SK-N-MC (cell line): ENCODE data around the gene LIN52.

Source experiments
- EZH2 ChIP-seq: fragments of 200-600 bp; sonication (generic); IDR thresholded peaks from one replicate; pipeline ENCODE4 v1.6.1; 2017; ENCODE audit warnings: antibody characterized with exemption
- FOXP2 ChIP-seq: optimal IDR thresholded peaks from 2 replicates; pipeline ENCODE3; 2011; ENCODE audit warnings: mild to moderate bottlenecking, moderate library complexity; ENCODE audit not compliant: insufficient read depth; ENCODE audit errors: extremely low read length, control extremely low read depth
- POLR2AphosphoS5 ChIP-seq: IDR thresholded peaks from 2 replicates; pipeline ENCODE4 v1.6.1; 2012; ENCODE audit warnings: mild to moderate bottlenecking, low read depth, low read length, borderline replicate concordance

DNA sequence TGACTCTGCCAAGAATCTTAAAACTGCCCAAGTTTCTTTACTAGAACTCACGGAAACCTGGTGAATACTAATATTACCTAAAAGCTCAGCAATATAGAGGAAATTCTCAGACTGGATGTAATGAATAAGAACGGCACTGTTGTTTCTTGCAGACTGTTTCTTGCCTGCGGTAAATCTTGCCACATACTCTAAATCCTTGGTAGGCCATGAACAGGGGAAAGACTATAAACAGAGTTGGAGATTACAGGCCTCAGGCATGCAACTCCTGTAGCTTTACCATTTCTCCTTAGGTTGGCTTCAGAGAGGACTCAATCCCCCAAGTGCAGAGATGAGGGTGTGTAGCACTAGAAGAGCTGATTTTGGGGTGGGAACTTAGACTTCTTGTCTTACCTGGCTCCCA, 1.6 kb upstream of the LIN52 start:
- no peak for TF ChIP-seq EZH2
- no peak for TF ChIP-seq POLR2AphosphoS5
- no peak for TF ChIP-seq FOXP2
